ENCODE measurements around the gene VOPP1.

DNA sequence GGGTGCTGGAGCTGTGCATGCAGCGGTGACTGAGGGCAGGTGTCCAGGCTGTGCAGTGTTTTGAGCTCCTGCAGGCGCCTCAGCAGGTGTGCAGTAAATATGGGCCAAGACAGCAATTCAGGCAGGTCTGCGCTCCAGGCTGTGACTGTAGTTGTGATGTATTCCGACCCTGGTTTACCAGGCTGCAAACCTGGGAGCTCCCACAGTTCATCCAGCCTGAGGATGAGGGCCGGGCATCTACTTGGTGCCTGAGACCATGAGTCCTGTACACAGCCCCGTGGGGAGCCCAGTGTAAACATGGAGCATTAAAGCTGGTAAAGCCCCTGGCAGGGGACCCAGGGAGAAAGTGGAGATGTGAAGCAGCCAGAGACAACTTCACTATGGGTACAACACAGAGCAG lies 82.8 kb downstream of the VOPP1 start:
- no peak for TF ChIP-seq POLR2A (IDR thresholded peaks at IDR 0.05; ENCODE audit: low read length)
- no peak for TF ChIP-seq GATA1 (IDR thresholded peaks at IDR 0.05; ENCODE audit: low read depth, low read length)

Measured in erythroblast (primary cell).